ENCODE data around the gene GPR4.

GPR4 gene

GRCh38 chr19:45643024-45643926, 41.3 kb upstream of the GPR4 start:
- TF ChIP-seq CTCF (IDR thresholded peaks at IDR 0.05; ENCODE audit: control insufficient read depth, insufficient read depth, low read depth, low read length, missing control alignments), result peak; percentile 99
- no peak overlapping the region for H3K4me3 ChIP-seq (ENCODE audit: control insufficient read depth, low read depth, low read length)
- no peak for DNase-seq (ENCODE audit: low read depth)

- DNase-seq (ENCODE audit: low read depth), result no peak
- TF ChIP-seq CTCF (IDR thresholded peaks at IDR 0.05; ENCODE audit: control insufficient read depth, insufficient read depth, low read depth, low read length, missing control alignments), result no peak
- H3K4me3 ChIP-seq (ENCODE audit: control insufficient read depth, low read depth, low read length), result peak overlapping the region; percentile 32
Observed at GRCh38 chr19:45641274-45642105, 39.5 kb upstream of the GPR4 start.

- no peak overlapping the region for H3K4me3 ChIP-seq (ENCODE audit: control insufficient read depth, low read depth, low read length)
- no peak for DNase-seq (ENCODE audit: low read depth)
- TF ChIP-seq CTCF (IDR thresholded peaks at IDR 0.05; ENCODE audit: control insufficient read depth, insufficient read depth, low read depth, low read length, missing control alignments), result no peak
Observed at GRCh38 chr19:45640849-45641273, 38.8 kb upstream of the GPR4 start.

- H3K4me3 ChIP-seq (ENCODE audit: control insufficient read depth, low read depth, low read length), result peak within 1 kb of the TSS; percentile 96
- DNase-seq (ENCODE audit: low read depth), result no peak
- TF ChIP-seq CTCF (IDR thresholded peaks at IDR 0.05; ENCODE audit: control insufficient read depth, insufficient read depth, low read depth, low read length, missing control alignments), result peak; percentile 41
Observed at GRCh38 chr19:45638930-45639729, 37.1 kb upstream of the GPR4 start, which contains the start of gene EML2. Gene EML2, minus strand, starts transcription at chr19:45639397. Its CDS starts 21 bp downstream, at chr19:45639376.

GRCh38 chr19:45637890-45638667, 36.1 kb upstream of the GPR4 start:
- DNase-seq (ENCODE audit: low read depth), result no peak
- H3K4me3 ChIP-seq (ENCODE audit: control insufficient read depth, low read depth, low read length), result peak overlapping the region; percentile 96
- TF ChIP-seq CTCF (IDR thresholded peaks at IDR 0.05; ENCODE audit: control insufficient read depth, insufficient read depth, low read depth, low read length, missing control alignments), result no peak
